CD4-positive, alpha-beta T cell treated with Interleukin-17A for 1 hour (primary cell): ENCODE data around the gene RNF113A.
"Not testable (repeated sequence)": the region's sequence is repeated elsewhere in the genome, so short reads cannot be mapped to it uniquely, and the experiment has no call there.

Source experiments
- DNase-seq: peaks from one replicate; pipeline ENCODE4 v3.0.0-alpha.2; 2020

The RNF113A gene

GRCh38 chrX:119871599-119872395, at the start of gene RNF113A, which contains the start of gene NDUFA1:
TSS of gene RNF113A (minus strand) at chrX:119871733. CDS start at chrX:119871613, 120 bp downstream.
TSS of gene NDUFA1 (plus strand) at chrX:119871832. CDS start at chrX:119871912, 80 bp downstream.
- peak; percentile 90 for DNase-seq

- no peak for DNase-seq
These were observed 48.5 kb upstream of the RNF113A start for GRCh38 chrX:119919835-119920585.

GRCh38 chrX:119917877-119918276, 46.3 kb upstream of the RNF113A start:
- no peak for DNase-seq

- no peak for DNase-seq
These were observed 44.8 kb upstream of the RNF113A start for GRCh38 chrX:119916310-119916709.

GRCh38 chrX:119900976-119901375, 29.4 kb upstream of the RNF113A start:
- no peak for DNase-seq

- no peak for DNase-seq
These were observed 27.6 kb upstream of the RNF113A start for GRCh38 chrX:119899125-119899524.

GRCh38 chrX:119895843-119896326, 24.4 kb upstream of the RNF113A start, which contains the start of gene AKAP14:
TSS of gene AKAP14 (plus strand) at chrX:119895893. CDS start at chrX:119903224, 7,331 bp downstream.
- no peak for DNase-seq

- not testable (repeated sequence) for DNase-seq
These were observed 20.6 kb upstream of the RNF113A start for GRCh38 chrX:119891961-119892692.

GRCh38 chrX:119890626-119891025, 19.1 kb upstream of the RNF113A start:
- not testable (repeated sequence) for DNase-seq

- DNase-seq, result peak; percentile 66
These were observed 16.3 kb upstream of the RNF113A start for GRCh38 chrX:119887721-119888425.

GRCh38 chrX:119885554-119886428, 14.3 kb upstream of the RNF113A start:
- DNase-seq, result peak; percentile 77

GRCh38 chrX:119880552-119881437, 9.3 kb upstream of the RNF113A start:
- peak; percentile 62 for DNase-seq

- peak; percentile 30 for DNase-seq
These were observed 8.5 kb upstream of the RNF113A start for GRCh38 chrX:119880076-119880475.

GRCh38 chrX:119878740-119879139, 7.2 kb upstream of the RNF113A start:
- no peak for DNase-seq

GRCh38 chrX:119871245-119871598, 311 bp downstream of the RNF113A start:
- DNase-seq, result no peak

GRCh38 chrX:119870626-119871131, 854 bp downstream of the RNF113A start:
- DNase-seq, result peak; percentile 33

- no peak for DNase-seq
These were observed 18.1 kb downstream of the RNF113A start for GRCh38 chrX:119853444-119853843.

GRCh38 chrX:119852382-119853353, 18.9 kb downstream of the RNF113A start, which contains the start of gene UPF3B:
TSS of gene UPF3B (minus strand) at chrX:119852963. CDS start at chrX:119852928, 35 bp downstream.
- DNase-seq, result peak; percentile 97

- no peak for DNase-seq
These were observed 37.6 kb downstream of the RNF113A start for GRCh38 chrX:119833905-119834304.
